ENCODE data around the gene NDUFAF3. TPM values are rescaled to one million over a fixed set of nuclear protein-coding genes. Genes with fewer than 3 reads are reported as not detected.

NDUFAF3 gene
- total RNA-seq, 1 donor from 2014 or later = 200 TPM

- Histone ChIP-seq H3K4me3 (no peak overlapping the region), H3K27ac (no peak overlapping the region), H3K9me3 (no peaks in the 10 kb centered on the region), H3K4me1 (peaks cover 0 to under 1% of the 10 kb centered on the region in 2 donors), H3K27me3 (no peaks in the 10 kb centered on the region), H3K36me3 (peaks cover 3 to 13% of the 10 kb centered on the region in 2 donors)
- TF ChIP-seq CTCF (IDR thresholded peaks at IDR 0.05) = no peak
- intact Hi-C loops (cut with DNase I) = no loop called here
- DNase-seq (ENCODE audit: low spot score in 2 of 2) = no peak
These were observed 24.8 kb upstream of the NDUFAF3 start for GRCh38 chr3:48997102-48997635.

- Histone ChIP-seq H3K36me3 (peaks cover 3 to 13% of the 10 kb centered on the region in 2 donors), H3K27ac (no peak overlapping the region), H3K4me1 (no peaks in the 10 kb centered on the region), H3K4me3 (no peak overlapping the region), H3K9me3 (no peaks in the 10 kb centered on the region), H3K27me3 (no peaks in the 10 kb centered on the region)
- intact Hi-C loops (cut with DNase I) = no loop called here
- TF ChIP-seq CTCF (IDR thresholded peaks at IDR 0.05) = no peak
- no peak for DNase-seq (ENCODE audit: low spot score in 2 of 2)
These were observed 23.9 kb upstream of the NDUFAF3 start for GRCh38 chr3:48997714-48998637.

- no peak for DNase-seq (ENCODE audit: low spot score in 2 of 2)
- H3K9me3 ChIP-seq = no peaks in the 10 kb centered on the region
- intact Hi-C loops (cut with DNase I) = no loop called here
- TF ChIP-seq CTCF (IDR thresholded peaks at IDR 0.05) = no peak
- H3K27me3 ChIP-seq = no peaks in the 10 kb centered on the region
- H3K4me3 ChIP-seq = no peak overlapping the region
- H3K4me1 ChIP-seq = no peaks in the 10 kb centered on the region
- peaks cover 3 to 13% of the 10 kb centered on the region in 2 donors for H3K36me3 ChIP-seq
- H3K27ac ChIP-seq = no peak overlapping the region
These were observed 22.6 kb upstream of the NDUFAF3 start for GRCh38 chr3:48999085-48999858.

- H3K9me3 ChIP-seq = no peaks in the 10 kb centered on the region
- no peaks in the 10 kb centered on the region for H3K27me3 ChIP-seq
- H3K4me3 ChIP-seq = no peak overlapping the region
- H3K36me3 ChIP-seq = peaks cover 3 to 13% of the 10 kb centered on the region in 2 donors
- no peak for TF ChIP-seq CTCF (IDR thresholded peaks at IDR 0.05)
- peaks cover 0 to 1% of the 10 kb centered on the region in 2 donors for H3K4me1 ChIP-seq
- intact Hi-C loops (cut with DNase I) = no loop called here
- H3K27ac ChIP-seq = no peak overlapping the region
- DNase-seq (ENCODE audit: low spot score in 2 of 2) = no peak
These were observed 20.8 kb upstream of the NDUFAF3 start for GRCh38 chr3:49001155-49001554.

GRCh38 chr3:49004352-49005302 is 17.3 kb upstream of the NDUFAF3 start:
- no peaks in the 10 kb centered on the region for H3K9me3 ChIP-seq
- no peaks in the 10 kb centered on the region for H3K36me3 ChIP-seq
- no peak overlapping the region for H3K4me3 ChIP-seq
- intact Hi-C loops (cut with DNase I) = loop anchor here (5.0 kb wide), 2 partner anchors 87 to 408 kb away; partner anchors contain the start of genes ARIH2, RHOA and TCTA
- no peak overlapping the region for H3K27ac ChIP-seq
- H3K4me1 ChIP-seq = peaks cover 2 to 13% of the 10 kb centered on the region in 2 donors
- H3K27me3 ChIP-seq = no peaks in the 10 kb centered on the region
- TF ChIP-seq CTCF (IDR thresholded peaks at IDR 0.05) = no peak
- no peak for DNase-seq (ENCODE audit: low spot score in 2 of 2)

All from ascending aorta (tissue), 2 donors.